Uterus (tissue), 4 donors: ENCODE measurements around the gene DACT3. TPM values are rescaled to one million over a fixed set of nuclear protein-coding genes. Genes with fewer than 3 reads are reported as not detected.

Experiments
- DNase-seq, 2 donors: peaks; one replicate each; pipeline ENCODE4 v3.0.0-alpha.2; 2019 to 2020
- H3K27ac ChIP-seq, 2 donors: fragments of 200-600 bp; sonication (generic); 1 replicate in 1 of 2; 2 replicates in 1 of 2; pipeline ENCODE4 v1.5.1; 2016 to 2018
- H3K27me3 ChIP-seq, 2 donors: fragments of 200-600 bp; sonication (generic); one replicate each; pipeline ENCODE4 v1.5.1; 2018 to 2019; ENCODE audit warnings: control low read depth in 1 of 2
- H3K36me3 ChIP-seq, 2 donors: fragments of 200-600 bp; sonication (generic); one replicate each; pipeline ENCODE4 v1.5.1; 2019; ENCODE audit warnings: control low read depth in 1 of 2
- H3K4me1 ChIP-seq, 2 donors: fragments of 200-600 bp; sonication (generic); one replicate each; pipeline ENCODE4 v1.5.1; 2018 to 2019; ENCODE audit warnings: control low read depth in 1 of 2
- H3K4me3 ChIP-seq, 2 donors: fragments of 200-600 bp; sonication (generic); 1 replicate in 1 of 2; 2 replicates in 1 of 2; pipeline ENCODE4 v1.5.1; 2018 to 2019; ENCODE audit warnings: mild to moderate bottlenecking in 1 of 2
- H3K9me3 ChIP-seq, 2 donors: fragments of 200-600 bp; sonication (generic); one replicate each; pipeline ENCODE4 v1.5.1; 2019; ENCODE audit warnings: control low read depth in 1 of 2
- CTCF ChIP-seq, 4 experiments: fragments of 200-600 bp in 2 of 4; fragments of 450-650 bp in 2 of 4; sonication (generic) in 2 of 4; IDR thresholded peaks; one replicate each; pipeline ENCODE4 v1.5.1; 2016 to 2019; ENCODE audit warnings: antibody characterized with exemption in 4 of 4, mild to moderate bottlenecking in 2 of 4, moderate library complexity in 1 of 4
- POLR2A ChIP-seq, 2 donors: fragments of 450-650 bp; IDR thresholded peaks; one replicate each; pipeline ENCODE4 v1.6.1; 2016; ENCODE audit warnings: antibody characterized with exemption in 2 of 2, mild to moderate bottlenecking in 1 of 2, moderate library complexity in 1 of 2
- intact Hi-C: fragments of 100-400 bp; cut with DNase I; formaldehyde crosslinking; loops from one replicate; pipeline ENCODE4 v1.15.1; 2023; ENCODE audit warnings: low total_unique reads
- total RNA-seq, 4 donors: library from RNA; depleted of rRNA in 3 of 4; stranded (reverse); fragments of >200 nt in 3 of 4; gene quantifications; one replicate each; pipeline versions ENCODE4 v1.1.0 to v1.2.4, GENCODE V29; 2014 to 2023
- donor health status: DM: yes; HTN: yes; CAD: no.

Gene DACT3
- total RNA-seq, 4 donors from 2014 or later = 0.29 to 90.1 (median 30.3) TPM

DNA sequence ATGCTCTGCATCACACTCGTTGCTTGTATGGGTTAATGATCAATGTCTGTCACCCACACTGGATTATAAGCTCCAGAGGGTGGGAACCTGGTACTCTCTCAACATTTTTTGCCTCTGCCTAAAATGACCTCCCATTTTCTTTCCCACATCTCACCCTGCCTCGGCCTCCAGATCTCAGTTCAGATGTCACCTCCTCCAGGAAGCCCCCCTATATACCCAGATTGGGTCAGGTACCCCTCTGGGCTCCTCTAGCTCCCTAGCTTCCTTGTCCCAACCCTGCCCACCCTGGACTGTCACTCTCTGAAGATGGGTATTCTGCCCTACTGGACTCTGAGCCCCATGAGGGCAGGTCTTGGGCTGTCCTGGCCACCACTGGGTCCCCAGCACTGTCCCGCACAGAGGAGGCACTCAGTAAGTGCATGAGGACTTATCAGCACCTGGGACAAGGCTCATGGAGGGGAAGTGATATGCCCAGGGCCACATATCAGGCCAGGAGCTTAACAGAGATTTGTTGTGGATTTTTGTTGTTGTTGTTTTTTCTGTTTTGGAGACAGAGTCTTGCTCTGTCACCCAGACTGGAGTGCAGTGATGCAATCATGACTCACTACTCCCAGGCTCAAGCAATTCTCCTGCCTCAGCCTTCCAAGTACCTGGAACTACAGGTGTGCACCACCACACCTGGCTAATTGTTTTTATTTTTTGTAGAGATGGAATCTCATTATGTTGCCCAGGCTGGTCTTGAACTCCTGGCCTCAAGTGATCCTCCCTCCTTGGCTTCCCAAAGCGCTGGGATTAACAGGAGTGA, 32.1 kb upstream of the DACT3 start:
- no peaks in the 10 kb centered on the region for H3K36me3 ChIP-seq
- no peak overlapping the region for H3K4me3 ChIP-seq
- no peak for DNase-seq
- H3K4me1 ChIP-seq = no peaks in the 10 kb centered on the region
- TF ChIP-seq POLR2A (IDR thresholded peaks at IDR 0.05) (no peak), CTCF (IDR thresholded peaks at IDR 0.05) (no peak)
- intact Hi-C loops = no loop called here
- H3K9me3 ChIP-seq = no peaks in the 10 kb centered on the region
- H3K27ac ChIP-seq = no peak overlapping the region
- no peaks in the 10 kb centered on the region for H3K27me3 ChIP-seq

DNA sequence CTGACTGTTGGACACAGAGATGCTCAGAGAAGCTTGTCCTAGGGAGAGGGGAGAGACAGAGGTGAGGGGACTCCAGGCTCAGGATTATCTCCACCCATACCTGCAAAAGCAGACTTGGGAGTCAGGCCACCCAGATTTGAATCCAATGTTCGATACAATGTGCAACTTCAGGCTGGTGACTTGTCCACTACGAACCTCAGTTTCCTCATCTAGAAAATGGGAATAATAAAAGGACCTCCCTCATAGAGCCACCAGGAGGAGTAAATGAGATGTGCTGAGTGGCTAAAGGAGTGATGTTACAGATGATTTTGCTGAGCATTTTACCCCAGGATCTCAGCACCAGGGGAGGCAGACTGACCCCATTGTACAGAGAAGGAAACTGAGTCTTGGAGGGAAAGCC, 31.0 kb upstream of the DACT3 start:
- TF ChIP-seq CTCF (IDR thresholded peaks at IDR 0.05) (no peak), POLR2A (IDR thresholded peaks at IDR 0.05) (no peak)
- Histone ChIP-seq H3K27me3 (no peaks in the 10 kb centered on the region), H3K27ac (no peak overlapping the region), H3K9me3 (no peaks in the 10 kb centered on the region), H3K4me3 (no peak overlapping the region), H3K36me3 (no peaks in the 10 kb centered on the region), H3K4me1 (no peaks in the 10 kb centered on the region)
- no peak for DNase-seq
- intact Hi-C loops = no loop called here

DNA sequence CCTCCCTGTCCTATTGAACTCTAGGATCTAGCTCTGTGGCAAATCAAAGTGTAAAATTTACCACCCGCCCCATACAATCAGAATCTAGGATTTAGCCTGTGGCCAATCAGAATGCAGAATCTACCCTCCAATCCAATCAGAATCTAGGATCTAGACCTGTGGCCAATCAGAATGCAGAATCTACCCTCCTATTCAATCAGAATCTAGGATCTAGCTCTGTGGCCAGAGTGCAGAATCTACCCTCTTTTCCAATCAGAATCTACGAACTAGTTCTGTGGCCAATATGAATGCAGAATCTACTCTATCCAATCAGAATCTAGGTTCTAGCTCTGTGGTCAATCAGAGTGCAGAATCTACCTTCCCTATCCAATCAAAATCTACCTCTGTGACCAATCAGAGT, 30.1 kb upstream of the DACT3 start:
- Histone ChIP-seq H3K27ac (no peak overlapping the region), H3K4me3 (no peak overlapping the region), H3K27me3 (no peaks in the 10 kb centered on the region), H3K9me3 (no peaks in the 10 kb centered on the region), H3K36me3 (no peaks in the 10 kb centered on the region), H3K4me1 (no peaks in the 10 kb centered on the region)
- DNase-seq = no peak
- TF ChIP-seq CTCF (IDR thresholded peaks at IDR 0.05) (no peak), POLR2A (IDR thresholded peaks at IDR 0.05) (no peak)
- intact Hi-C loops = no loop called here

DNA sequence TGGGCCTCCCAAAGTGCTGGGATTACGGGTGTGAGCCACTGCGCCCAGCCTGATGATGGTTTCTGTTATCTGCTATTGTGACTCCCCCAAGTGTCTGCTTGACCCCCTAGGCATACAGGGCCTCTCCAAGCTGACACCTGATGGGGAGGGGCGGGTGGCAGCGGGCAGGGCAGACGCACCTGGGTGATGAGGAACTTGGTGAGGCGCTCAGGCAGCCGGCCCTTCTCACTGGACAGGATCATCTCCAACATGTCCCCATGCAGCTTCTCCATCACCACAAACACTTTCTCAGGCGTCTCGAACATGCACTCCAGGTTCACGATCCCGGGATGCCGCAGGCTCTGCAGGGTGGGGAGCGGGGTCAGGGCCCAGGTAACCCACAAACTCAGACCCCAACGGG, 28.4 kb upstream of the DACT3 start:
- Histone ChIP-seq H3K27ac (no peak overlapping the region), H3K36me3 (no peaks in the 10 kb centered on the region), H3K27me3 (no peaks in the 10 kb centered on the region), H3K4me1 (no peaks in the 10 kb centered on the region), H3K4me3 (no peak overlapping the region), H3K9me3 (no peaks in the 10 kb centered on the region)
- no peak for TF ChIP-seq POLR2A (IDR thresholded peaks at IDR 0.05)
- no peak for TF ChIP-seq CTCF (IDR thresholded peaks at IDR 0.05)
- intact Hi-C loops = no loop called here
- DNase-seq = no peak

- intact Hi-C loops = no loop called here
- no peaks in the 10 kb centered on the region for H3K27me3 ChIP-seq
- H3K27ac ChIP-seq = no peak overlapping the region
- H3K36me3 ChIP-seq = no peaks in the 10 kb centered on the region
- no peak for DNase-seq
- no peaks in the 10 kb centered on the region for H3K4me1 ChIP-seq
- TF ChIP-seq POLR2A (IDR thresholded peaks at IDR 0.05) (no peak), CTCF (IDR thresholded peaks at IDR 0.05) (no peak)
- H3K4me3 ChIP-seq = no peak overlapping the region
- H3K9me3 ChIP-seq = no peaks in the 10 kb centered on the region
Measured at GRCh38 chr19:46687438-46688145, 26.6 kb upstream of the DACT3 start.
